ENCODE data around the gene OR13A1.
"Not testable (repeated sequence)": the region's sequence is repeated elsewhere in the genome, so short reads cannot be mapped to it uniquely, and the experiment has no call there.

OR13A1 gene

GRCh38 chr10:45339894-45340293 lies 24.5 kb upstream of the OR13A1 start:
- Histone ChIP-seq H3K27me3 (replicated peaks; ENCODE audit: insufficient read depth, low read length) (no peaks in the 10 kb centered on the region), H3K4me2 (ENCODE audit: low read depth, low read length) (no peak overlapping the region), H3F3A (ENCODE audit: insufficient read depth, low read length) (no peaks in the 10 kb centered on the region), H3K79me2 (ENCODE audit: low read length) (no peaks in the 10 kb centered on the region), H3K9ac (ENCODE audit: low read length) (no peak overlapping the region), H3K9me3 (replicated peaks; ENCODE audit: insufficient read depth, low read length) (no peaks in the 10 kb centered on the region), H2AFZ (ENCODE audit: low read length) (no peak overlapping the region), H4K20me1 (ENCODE audit: insufficient read depth, low read length) (no peaks in the 10 kb centered on the region), H3K27ac (ENCODE audit: low read length) (no peak overlapping the region), H3K9me2 (replicated peaks; ENCODE audit: insufficient read depth, low read length) (no peaks in the 10 kb centered on the region), H3K4me1 (ENCODE audit: low read length) (no peaks in the 10 kb centered on the region), H3K36me3 (replicated peaks; ENCODE audit: insufficient read depth, low read length) (no peaks in the 10 kb centered on the region), H3K4me3 (ENCODE audit: low read length) (no peak overlapping the region)
- TF ChIP-seq EZH2 (optimal IDR thresholded peaks at IDR 0.05; ENCODE audit: low read depth, low read length) (no peak), CTCF (IDR thresholded peaks at IDR 0.05; ENCODE audit: low read length) (no peak), EZH2phosphoT487 (IDR thresholded peaks at IDR 0.05; ENCODE audit: low read length) (no peak)
- DNase-seq: no peak

GRCh38 chr10:45331824-45332223 lies 16.4 kb upstream of the OR13A1 start:
- not testable (repeated sequence) for H3F3A ChIP-seq (ENCODE audit: insufficient read depth, low read length); H3K79me2 ChIP-seq (ENCODE audit: low read length); H3K27ac ChIP-seq (ENCODE audit: low read length); DNase-seq; H3K9me3 ChIP-seq (replicated peaks; ENCODE audit: insufficient read depth, low read length); H3K9me2 ChIP-seq (replicated peaks; ENCODE audit: insufficient read depth, low read length); H3K4me1 ChIP-seq (ENCODE audit: low read length); H3K36me3 ChIP-seq (replicated peaks; ENCODE audit: insufficient read depth, low read length); H2AFZ ChIP-seq (ENCODE audit: low read length); H3K4me3 ChIP-seq (ENCODE audit: low read length); H3K27me3 ChIP-seq (replicated peaks; ENCODE audit: insufficient read depth, low read length); H3K4me2 ChIP-seq (ENCODE audit: low read depth, low read length); H3K9ac ChIP-seq (ENCODE audit: low read length); H4K20me1 ChIP-seq (ENCODE audit: insufficient read depth, low read length)

DNA sequence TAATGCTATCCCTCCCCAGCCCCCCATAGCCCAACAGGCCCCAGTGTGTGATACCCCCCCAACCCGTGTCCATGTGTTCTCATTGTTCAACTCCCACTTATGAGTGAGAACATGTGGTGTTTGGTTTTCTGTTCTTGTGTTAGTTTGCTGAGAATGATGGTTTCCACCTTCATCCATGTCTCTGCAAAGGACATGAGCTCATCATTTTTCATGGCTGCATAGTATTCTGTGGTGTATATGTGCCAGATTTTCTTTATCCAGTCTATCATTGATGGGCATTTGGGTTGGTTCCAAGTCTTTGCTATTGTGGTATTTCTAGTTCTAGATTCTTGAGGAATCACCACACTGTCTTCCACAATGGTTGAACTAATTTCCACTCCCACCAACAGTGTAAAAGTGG lies 11.5 kb upstream of the OR13A1 start:
- H3K4me3 ChIP-seq (ENCODE audit: low read length); H3F3A ChIP-seq (ENCODE audit: insufficient read depth, low read length); H3K4me2 ChIP-seq (ENCODE audit: low read depth, low read length); H3K9ac ChIP-seq (ENCODE audit: low read length); H3K79me2 ChIP-seq (ENCODE audit: low read length); H3K27ac ChIP-seq (ENCODE audit: low read length); H3K4me1 ChIP-seq (ENCODE audit: low read length); H3K36me3 ChIP-seq (replicated peaks; ENCODE audit: insufficient read depth, low read length); H3K27me3 ChIP-seq (replicated peaks; ENCODE audit: insufficient read depth, low read length); H3K9me3 ChIP-seq (replicated peaks; ENCODE audit: insufficient read depth, low read length); H2AFZ ChIP-seq (ENCODE audit: low read length); DNase-seq; H3K9me2 ChIP-seq (replicated peaks; ENCODE audit: insufficient read depth, low read length); H4K20me1 ChIP-seq (ENCODE audit: insufficient read depth, low read length): not testable (repeated sequence)

DNA sequence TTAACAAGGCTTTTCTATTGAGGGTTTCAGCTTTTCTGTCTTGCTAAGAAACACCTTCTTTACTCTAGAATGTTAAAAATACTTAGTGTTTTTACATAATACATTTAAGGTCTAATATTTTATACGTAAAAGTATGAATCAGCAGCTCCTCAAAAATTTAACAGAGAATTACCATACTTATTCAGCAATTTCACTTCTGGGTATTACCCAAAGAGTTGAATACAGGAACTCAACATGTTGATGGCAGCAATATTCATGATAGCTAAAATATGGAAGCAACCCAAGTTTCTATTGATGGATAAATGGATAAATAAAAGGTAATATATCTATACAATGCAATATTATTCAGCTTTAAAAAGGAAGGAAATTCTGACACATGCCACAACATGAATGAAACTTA lies 9.7 kb upstream of the OR13A1 start:
- H3K9me3 ChIP-seq (replicated peaks; ENCODE audit: insufficient read depth, low read length): no peaks in the 10 kb centered on the region
- no peak overlapping the region for H3K4me3 ChIP-seq (ENCODE audit: low read length)
- no peaks in the 10 kb centered on the region for H3K4me1 ChIP-seq (ENCODE audit: low read length)
- H3K27me3 ChIP-seq (replicated peaks; ENCODE audit: insufficient read depth, low read length): no peaks in the 10 kb centered on the region
- H4K20me1 ChIP-seq (ENCODE audit: insufficient read depth, low read length): no peaks in the 10 kb centered on the region
- H3K9me2 ChIP-seq (replicated peaks; ENCODE audit: insufficient read depth, low read length): no peaks in the 10 kb centered on the region
- DNase-seq: no peak
- H3K4me2 ChIP-seq (ENCODE audit: low read depth, low read length): no peak overlapping the region
- H2AFZ ChIP-seq (ENCODE audit: low read length): no peak overlapping the region
- no peak overlapping the region for H3K9ac ChIP-seq (ENCODE audit: low read length)
- H3F3A ChIP-seq (ENCODE audit: insufficient read depth, low read length): no peaks in the 10 kb centered on the region
- H3K79me2 ChIP-seq (ENCODE audit: low read length): no peaks in the 10 kb centered on the region
- TF ChIP-seq EZH2 (optimal IDR thresholded peaks at IDR 0.05; ENCODE audit: low read depth, low read length) (no peak), EZH2phosphoT487 (IDR thresholded peaks at IDR 0.05; ENCODE audit: low read length) (no peak), CTCF (IDR thresholded peaks at IDR 0.05; ENCODE audit: low read length) (no peak)
- H3K36me3 ChIP-seq (replicated peaks; ENCODE audit: insufficient read depth, low read length): no peaks in the 10 kb centered on the region
- no peak overlapping the region for H3K27ac ChIP-seq (ENCODE audit: low read length)
